Prostate gland (tissue), 2 donors: Measurements from ENCODE around the gene CLEC9A.

Source experiments
- POLR2A ChIP-seq: fragments of 450-650 bp; IDR thresholded peaks from one replicate; pipeline ENCODE4 v1.6.1; 2016; ENCODE audit warnings: antibody characterized with exemption, mild to moderate bottlenecking
- TF ChIP-seq, protein P1 (sequence below), 4 experiments: fragments of 200-600 bp in 2 of 4; fragments of 450-650 bp in 2 of 4; sonication (generic) in 2 of 4; IDR thresholded peaks; 1 replicate in 3 of 4; 2 replicates in 1 of 4; pipeline ENCODE4 v1.5.1; 2016 to 2019; ENCODE audit warnings: antibody characterized with exemption in 4 of 4, mild to moderate bottlenecking in 2 of 4, moderate library complexity in 2 of 4

DNA sequence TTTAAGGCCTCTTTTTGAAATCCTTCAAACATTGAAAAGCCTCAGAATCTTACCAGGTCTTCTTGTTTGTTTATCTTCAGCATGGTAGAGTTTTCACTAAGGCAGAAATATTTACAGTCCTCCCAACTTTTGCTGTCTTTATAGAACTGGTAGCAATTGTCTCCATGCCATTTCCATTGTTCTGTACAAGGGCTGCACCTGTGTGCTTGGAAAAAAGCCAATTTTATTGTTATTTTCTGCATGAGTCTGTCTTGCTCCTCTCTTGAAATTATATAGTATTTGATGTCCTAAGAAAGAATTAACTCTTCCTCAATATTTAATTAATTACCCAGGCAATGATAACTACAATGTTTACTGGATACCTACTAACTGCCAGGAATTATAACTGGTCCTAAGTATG lies 45.0 kb downstream of the CLEC9A start:
- TF ChIP-seq, protein P1, sequence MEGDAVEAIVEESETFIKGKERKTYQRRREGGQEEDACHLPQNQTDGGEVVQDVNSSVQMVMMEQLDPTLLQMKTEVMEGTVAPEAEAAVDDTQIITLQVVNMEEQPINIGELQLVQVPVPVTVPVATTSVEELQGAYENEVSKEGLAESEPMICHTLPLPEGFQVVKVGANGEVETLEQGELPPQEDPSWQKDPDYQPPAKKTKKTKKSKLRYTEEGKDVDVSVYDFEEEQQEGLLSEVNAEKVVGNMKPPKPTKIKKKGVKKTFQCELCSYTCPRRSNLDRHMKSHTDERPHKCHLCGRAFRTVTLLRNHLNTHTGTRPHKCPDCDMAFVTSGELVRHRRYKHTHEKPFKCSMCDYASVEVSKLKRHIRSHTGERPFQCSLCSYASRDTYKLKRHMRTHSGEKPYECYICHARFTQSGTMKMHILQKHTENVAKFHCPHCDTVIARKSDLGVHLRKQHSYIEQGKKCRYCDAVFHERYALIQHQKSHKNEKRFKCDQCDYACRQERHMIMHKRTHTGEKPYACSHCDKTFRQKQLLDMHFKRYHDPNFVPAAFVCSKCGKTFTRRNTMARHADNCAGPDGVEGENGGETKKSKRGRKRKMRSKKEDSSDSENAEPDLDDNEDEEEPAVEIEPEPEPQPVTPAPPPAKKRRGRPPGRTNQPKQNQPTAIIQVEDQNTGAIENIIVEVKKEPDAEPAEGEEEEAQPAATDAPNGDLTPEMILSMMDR (IDR thresholded peaks at IDR 0.05): no peak
- no peak for TF ChIP-seq POLR2A
